ENCODE measurements around the gene KIAA0319L.

The KIAA0319L gene

GRCh38 chr1:35536556-35537162, 20.5 kb downstream of the KIAA0319L start:
- no peak for DNase-seq (ENCODE audit: low read depth)

GRCh38 chr1:35535243-35535642, 22.0 kb downstream of the KIAA0319L start:
- no peak for DNase-seq (ENCODE audit: low read depth)

- DNase-seq (ENCODE audit: low read depth): no peak
These were observed 23.6 kb downstream of the KIAA0319L start for GRCh38 chr1:35533586-35533985.

GRCh38 chr1:35532497-35533223, 24.5 kb downstream of the KIAA0319L start:
- DNase-seq (ENCODE audit: low read depth): no peak

GRCh38 chr1:35531368-35531767, 25.8 kb downstream of the KIAA0319L start:
- no peak for DNase-seq (ENCODE audit: low read depth)

GRCh38 chr1:35530946-35531345, 26.3 kb downstream of the KIAA0319L start:
- no peak for DNase-seq (ENCODE audit: low read depth)

GRCh38 chr1:35530168-35530567, 27.0 kb downstream of the KIAA0319L start:
- no peak for DNase-seq (ENCODE audit: low read depth)

- no peak for DNase-seq (ENCODE audit: low read depth)
These were observed 33.1 kb downstream of the KIAA0319L start for GRCh38 chr1:35524106-35524505.

- DNase-seq (ENCODE audit: low read depth): no peak
These were observed 37.8 kb downstream of the KIAA0319L start for GRCh38 chr1:35519432-35519831.

GRCh38 chr1:35518183-35518582, 39.0 kb downstream of the KIAA0319L start:
- no peak for DNase-seq (ENCODE audit: low read depth)

GRCh38 chr1:35511305-35511704, 45.9 kb downstream of the KIAA0319L start:
- DNase-seq (ENCODE audit: low read depth): no peak

GRCh38 chr1:35509558-35509957, 47.6 kb downstream of the KIAA0319L start:
- no peak for DNase-seq (ENCODE audit: low read depth)

- DNase-seq (ENCODE audit: low read depth): no peak
These were observed 49.3 kb downstream of the KIAA0319L start for GRCh38 chr1:35507947-35508346.

GRCh38 chr1:35506960-35507912, 50.0 kb downstream of the KIAA0319L start:
- no peak for DNase-seq (ENCODE audit: low read depth)

- peak; percentile 93 for DNase-seq (ENCODE audit: low read depth)
These were observed 51.0 kb downstream of the KIAA0319L start for GRCh38 chr1:35505911-35506798.

- no peak for DNase-seq (ENCODE audit: low read depth)
These were observed 55.0 kb downstream of the KIAA0319L start for GRCh38 chr1:35502242-35502641.

GRCh38 chr1:35500439-35500838, 56.8 kb downstream of the KIAA0319L start:
- no peak for DNase-seq (ENCODE audit: low read depth)

GRCh38 chr1:35499652-35500176, 57.5 kb downstream of the KIAA0319L start:
- DNase-seq (ENCODE audit: low read depth): no peak

- DNase-seq (ENCODE audit: low read depth): no peak
These were observed 58.0 kb downstream of the KIAA0319L start for GRCh38 chr1:35499231-35499630.

- no peak for DNase-seq (ENCODE audit: low read depth)
These were observed 59.6 kb downstream of the KIAA0319L start for GRCh38 chr1:35497571-35497970.

- DNase-seq (ENCODE audit: low read depth): no peak
These were observed 67.0 kb downstream of the KIAA0319L start for GRCh38 chr1:35490250-35490649.
